ENCODE measurements around the gene NINJ1.

The NINJ1 gene

GRCh38 chr9:93100276-93100636 is 33.8 kb downstream of the NINJ1 start:
- DNase-seq (ENCODE audit: low spot score): no peak

DNA sequence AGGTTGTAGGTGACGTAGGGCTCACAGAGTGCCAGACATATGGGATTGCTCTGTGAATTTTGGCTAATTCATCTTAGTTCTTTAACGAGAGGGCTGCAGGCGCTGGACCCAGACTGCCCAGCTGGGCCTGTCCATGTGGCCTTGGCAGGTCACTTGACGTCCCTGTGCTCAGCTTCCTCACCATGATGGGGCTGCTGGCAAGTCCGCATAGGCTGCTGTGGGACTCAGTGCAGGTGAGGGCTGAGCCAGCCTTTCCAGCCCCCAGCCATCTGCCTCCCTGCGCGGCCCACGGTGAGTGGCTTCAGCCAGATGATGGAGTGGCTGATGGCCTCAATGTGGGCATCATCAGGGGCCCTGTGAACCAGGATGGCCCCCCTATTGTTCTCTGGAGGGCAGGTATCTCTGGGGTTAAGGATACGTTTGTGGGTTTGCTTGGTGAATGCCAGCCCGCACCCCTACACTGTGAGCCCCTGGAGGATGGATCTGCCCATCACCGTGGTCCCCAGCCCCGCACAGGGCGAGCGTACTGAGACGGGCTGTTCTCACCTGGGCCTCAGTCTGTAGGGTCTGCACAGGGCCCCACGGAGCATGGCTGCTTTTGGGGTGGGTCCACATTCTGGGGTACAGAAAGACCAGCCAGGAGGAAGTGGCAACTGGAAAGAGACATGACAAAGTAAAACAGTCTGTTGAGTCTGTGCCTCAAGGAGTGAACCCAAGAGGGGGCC is 34.3 kb downstream of the NINJ1 start:
- DNase-seq (ENCODE audit: low spot score): no peak

DNA sequence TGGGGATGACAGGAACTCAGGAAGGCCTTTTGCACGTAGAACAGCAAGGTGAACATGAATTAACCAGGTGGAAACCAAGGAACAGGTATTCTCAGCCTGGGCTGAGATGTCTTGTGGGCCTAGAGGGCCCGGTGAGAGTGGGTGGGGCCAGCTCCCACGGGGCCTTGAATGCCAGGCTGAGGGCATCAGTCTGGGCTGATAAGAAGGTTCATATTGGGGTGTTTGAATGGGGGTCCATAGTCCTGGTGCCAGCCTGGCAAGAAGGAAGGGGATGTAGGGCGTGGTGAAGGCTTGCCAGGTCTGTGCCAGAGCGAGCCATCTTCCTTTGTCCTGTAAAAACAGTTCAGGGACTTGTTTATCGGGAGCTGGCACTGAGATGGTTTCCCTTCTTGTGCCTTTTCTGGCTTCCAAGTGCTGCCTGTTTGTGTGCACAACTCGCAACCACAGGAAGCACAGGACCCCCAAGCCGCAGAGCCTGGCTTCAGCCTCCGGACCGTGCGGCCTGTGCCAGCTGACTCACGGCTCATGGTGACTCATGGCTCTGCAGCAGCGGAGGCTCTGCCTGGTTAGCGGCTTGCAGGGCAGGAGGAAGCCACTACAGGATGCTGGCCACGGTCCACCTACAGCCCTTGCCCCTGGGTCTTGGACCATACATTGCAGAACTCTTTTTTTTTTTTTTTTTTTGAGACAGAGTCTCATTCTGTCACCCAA is 35.7 kb downstream of the NINJ1 start:
- peak; percentile 71 for DNase-seq (ENCODE audit: low spot score)

DNA sequence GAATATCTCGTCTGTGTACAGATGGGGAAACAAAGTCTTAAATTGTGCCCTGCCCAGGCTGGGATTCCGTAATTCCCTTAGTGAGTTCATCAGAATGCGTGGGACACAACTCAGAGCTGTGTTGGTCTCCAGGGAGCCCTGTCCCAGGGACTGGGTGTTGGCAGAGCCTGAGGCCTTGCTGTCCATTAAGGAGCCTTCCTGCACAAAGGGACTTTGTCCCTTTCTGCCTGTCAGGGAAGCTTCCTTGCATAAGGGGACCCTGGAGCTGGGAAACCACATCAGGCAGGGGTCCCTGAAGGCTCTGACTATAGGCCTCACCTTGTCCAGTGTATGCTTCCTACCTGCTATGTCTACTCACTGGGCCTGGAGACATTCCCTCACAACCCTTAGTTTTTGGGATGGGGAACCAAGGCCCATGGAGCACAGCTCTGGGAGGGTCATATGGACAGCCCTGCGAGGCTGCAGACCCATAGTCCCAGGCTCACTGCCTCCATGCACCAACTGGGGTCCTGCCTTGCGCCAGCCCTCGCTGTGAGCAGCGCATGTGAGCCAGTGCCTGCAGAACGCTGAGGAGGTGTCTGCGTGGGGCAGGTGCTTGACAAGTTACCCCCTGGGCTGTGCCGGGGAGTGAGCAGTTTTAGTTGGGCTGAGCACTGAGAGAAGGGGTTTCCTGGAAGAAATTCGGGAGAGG is 36.4 kb downstream of the NINJ1 start:
- DNase-seq (ENCODE audit: low spot score): no peak

DNA sequence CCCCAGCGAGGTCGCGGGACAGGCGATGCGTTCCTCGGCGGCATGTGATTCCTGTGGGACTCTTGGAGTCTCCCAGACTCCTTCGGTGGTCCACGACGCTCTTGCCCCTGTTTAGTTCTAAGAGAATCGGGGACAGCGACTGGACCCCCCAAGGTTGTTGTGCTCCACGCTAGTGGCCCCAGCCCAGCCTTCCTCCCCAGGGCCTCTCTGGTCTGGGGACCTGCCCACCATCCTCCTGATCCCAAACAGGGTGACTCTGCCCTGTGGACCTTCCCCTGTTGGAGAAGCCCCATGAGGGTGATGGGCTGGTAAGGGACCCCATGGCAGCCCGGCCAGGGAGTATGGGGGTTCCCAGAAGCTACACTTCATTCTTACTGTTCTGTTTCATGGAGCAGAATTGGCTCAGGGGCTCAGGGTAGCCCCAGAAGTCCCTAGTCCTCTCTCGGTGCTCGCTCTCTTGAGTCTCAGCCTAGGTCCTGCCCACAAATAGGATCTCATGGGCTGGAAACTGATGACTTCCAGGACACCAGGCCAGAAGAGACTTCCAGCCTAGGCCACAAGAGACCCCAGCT is 37.2 kb downstream of the NINJ1 start:
- no peak for DNase-seq (ENCODE audit: low spot score)

DNA sequence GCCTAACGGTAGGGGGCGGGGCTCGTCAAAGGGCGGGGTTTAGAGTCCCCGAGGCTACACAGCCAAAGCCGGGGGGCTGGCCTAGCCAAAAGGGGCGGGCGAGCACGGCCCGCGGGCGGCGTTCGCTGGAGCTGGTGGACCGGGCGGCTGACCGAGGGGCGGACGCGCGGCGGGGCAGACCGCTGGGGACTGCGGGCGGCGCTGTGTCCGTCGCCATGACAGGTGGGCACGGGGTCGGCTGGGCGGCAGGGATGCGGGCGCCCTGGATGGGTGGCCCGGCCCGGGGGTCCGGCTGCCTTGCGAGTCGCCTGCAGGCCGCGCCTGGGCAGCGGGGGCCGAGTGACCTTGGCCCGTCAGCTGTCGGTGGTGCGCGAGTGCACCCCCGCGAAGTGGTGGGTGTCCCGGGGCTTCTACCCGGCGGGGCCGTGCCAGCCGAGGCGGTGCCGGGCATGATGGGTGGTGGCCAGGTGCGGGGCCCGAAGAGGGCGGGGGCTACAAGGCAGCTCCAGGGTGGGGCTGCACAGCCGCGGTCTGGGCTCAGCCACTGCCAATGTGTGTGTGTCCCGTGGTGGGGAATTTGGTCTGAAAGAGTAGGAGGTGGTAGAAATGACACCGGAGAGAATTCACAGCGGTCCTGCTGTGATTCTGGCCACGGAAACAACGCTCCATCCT is 37.8 kb downstream of the NINJ1 start, which contains the start of gene CARD19:
CARD19 (plus strand) TSS at position 87 of the 672 bp plus-strand sequence; CDS start at position 216, 129 bp downstream.
- peak; percentile 57 for DNase-seq (ENCODE audit: low spot score)

DNA sequence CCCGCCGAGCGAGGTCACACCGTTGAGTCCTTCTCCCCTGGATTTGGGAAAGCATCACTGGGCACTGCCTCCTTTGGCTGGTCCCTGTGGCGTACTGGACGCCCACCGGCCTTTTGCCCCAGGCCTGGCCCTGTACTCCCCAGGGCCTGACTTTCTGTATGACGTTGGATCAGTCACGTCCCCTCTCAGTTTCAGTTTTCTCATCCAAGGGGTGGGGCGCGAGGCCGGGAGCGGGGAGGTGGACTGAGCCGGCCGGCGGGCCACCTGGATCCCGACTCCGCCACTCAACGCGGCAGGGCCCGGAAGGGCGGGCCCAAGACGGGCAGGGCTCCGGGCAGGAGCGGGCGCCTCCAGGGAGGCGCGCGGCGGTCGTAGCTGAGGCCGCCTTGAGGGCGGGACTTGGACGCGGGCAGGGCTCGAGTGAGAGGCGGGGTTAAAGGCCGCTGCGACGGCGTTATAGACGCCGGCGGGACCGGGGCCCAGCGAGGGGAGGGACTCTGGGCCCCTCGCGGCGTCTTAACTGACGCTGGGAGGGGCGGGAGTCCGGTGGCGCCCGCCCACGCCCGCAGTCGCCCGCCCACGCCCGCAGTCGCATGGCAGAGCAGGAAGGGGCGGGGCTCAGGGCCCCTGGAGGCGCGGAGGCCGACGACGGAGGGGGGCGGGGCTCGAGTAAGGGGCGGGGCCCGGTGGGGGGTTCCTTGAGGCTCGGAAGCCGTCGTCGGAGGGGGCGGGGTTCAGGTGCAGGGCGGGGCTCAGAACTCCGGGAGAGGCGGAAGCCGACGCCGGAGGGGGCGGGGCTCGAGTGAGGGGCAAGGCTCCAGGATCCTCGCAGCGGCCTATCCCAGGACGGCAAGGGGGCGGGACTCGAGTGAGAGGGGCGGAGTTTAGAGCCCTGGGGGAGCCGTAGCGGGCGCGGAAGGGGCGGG is 38.6 kb downstream of the NINJ1 start:
- peak; percentile 98 for DNase-seq (ENCODE audit: low spot score)

- DNase-seq (ENCODE audit: low spot score): no peak
Observed at GRCh38 chr9:93094658-93095204, 39.3 kb downstream of the NINJ1 start.

DNA sequence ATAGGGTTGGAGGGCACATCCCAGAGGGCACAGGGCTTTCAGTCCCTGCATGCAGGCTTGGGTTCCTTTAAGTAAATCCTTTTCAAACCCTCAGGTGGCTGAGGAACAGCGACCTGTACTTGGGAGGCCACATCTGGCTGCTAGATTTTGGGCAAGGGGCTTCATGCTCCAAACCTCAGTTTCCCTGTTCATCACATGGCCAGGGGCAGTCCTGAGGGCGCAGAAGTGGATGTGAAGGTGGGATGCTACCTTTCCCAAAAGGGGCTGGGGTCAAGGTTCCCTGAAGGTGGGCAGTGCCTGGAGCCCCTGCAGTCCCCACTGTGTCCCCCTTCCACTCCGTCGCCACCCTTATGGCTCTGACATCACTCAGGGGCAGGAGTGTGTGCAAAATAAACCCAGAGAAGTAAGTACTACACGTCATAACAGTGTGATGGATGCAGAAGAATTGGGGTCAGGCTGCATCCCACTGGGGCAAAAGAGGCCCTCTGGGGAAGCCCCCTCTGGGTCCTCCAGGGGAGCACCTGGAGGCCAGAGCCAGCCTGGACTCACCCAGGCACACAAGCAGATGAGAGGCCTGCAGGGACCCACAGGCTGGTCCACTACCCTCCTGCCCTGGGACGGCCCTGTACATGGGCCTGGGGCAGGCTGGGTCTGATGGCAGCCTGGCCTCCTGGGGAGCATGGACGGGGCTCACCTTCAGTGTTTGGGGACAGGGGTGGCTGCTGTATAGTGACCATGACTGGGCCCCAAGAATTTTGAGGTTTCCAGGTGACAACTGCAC is 40.0 kb downstream of the NINJ1 start:
- DNase-seq (ENCODE audit: low spot score): no peak

DNA sequence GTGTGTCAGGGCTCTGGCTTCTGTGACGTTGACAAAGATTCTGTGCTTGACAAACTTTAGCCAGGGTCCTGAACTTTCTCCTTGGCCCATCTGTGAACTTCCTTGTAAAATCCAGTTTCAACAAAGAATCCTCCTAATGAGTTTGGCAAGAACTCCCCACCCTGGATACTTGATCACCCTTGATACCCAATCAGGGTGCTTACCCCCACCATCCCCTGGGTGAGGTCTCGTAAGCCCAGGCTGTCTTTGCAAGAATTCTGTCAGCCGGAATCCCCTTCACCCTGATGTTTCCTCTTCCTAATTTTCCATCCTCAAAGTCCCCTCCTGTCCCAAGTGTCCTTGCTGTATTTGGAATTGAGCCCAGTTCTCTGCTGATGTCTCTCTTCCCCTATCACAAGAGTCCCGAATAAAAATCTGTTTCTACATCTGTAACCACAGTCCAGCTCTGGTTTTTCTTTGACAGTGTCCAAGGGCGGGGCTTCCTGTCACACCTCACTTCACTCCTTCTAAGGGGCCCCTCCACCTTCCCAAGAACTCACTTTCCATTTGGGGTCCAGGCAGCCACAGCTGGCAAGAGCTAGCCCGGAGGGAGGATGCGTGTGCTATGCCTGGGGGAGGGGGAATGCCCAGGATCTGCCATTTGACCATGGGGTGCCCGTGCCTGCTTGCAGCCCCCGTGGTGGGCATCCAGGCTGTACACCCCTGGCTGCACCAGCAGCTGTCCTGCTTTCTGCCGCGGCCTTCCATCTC is 40.7 kb downstream of the NINJ1 start:
- DNase-seq (ENCODE audit: low spot score): no peak

DNA sequence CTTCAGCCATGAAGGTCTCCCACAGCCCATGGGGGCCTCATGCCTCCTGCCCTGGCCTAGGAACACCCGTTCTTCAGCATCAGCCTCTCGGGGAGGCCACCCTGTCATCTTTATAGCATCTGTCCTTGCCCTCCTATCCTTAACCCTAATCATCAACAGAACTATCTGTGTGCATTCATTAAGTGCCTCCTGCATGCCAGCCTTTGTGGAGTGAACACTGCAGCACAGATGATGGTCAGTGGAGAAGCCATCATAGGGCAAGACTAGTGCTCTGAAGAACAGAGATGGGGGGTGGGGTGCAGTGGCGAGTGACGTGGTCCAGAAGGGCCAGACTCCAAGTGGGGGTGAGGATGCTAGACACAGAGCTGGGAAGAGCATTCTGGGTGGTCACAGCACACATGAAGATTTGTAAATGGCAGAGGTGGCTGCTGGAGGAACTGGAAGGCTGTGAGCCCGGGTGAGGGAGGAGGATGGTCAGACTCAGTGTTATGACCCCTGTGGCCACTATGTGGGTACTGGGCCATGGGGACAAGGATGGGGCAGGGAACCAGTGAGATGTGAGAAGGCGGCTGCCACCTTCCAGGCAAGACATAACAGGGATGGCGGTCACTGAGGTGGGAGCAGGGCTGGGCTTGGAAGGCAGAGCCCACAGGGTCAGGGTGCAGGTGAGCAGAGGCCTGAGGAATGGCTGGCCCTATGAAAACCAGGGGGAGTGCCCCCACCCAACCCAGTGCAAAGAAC is 41.6 kb downstream of the NINJ1 start:
- no peak for DNase-seq (ENCODE audit: low spot score)

GRCh38 chr9:93091453-93092081 is 42.5 kb downstream of the NINJ1 start:
- DNase-seq (ENCODE audit: low spot score): peak; percentile 87

DNA sequence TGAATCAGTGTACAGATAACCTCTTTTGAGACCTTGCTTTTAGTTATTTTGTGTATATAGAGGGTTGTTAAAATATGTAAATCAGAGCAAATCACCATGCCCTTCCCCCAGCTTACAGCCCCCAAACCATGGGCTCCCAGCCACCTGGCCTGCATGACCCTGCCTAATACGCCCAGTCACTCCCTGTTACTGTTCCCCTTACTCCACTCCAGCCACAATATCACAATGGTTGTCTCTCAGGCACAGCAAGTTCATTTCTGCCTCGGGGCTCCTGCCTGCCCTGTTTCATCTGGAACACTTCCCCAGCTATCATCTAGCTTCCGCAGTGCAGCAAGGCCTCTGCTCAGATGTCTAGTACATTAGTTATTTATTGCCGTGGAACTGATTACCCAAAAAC is 43.0 kb downstream of the NINJ1 start:
- DNase-seq (ENCODE audit: low spot score): no peak

- DNase-seq (ENCODE audit: low spot score): no peak
Observed at GRCh38 chr9:93090091-93090655, 43.9 kb downstream of the NINJ1 start.

- DNase-seq (ENCODE audit: low spot score): no peak
Observed at GRCh38 chr9:93089481-93089991, 44.5 kb downstream of the NINJ1 start.

DNA sequence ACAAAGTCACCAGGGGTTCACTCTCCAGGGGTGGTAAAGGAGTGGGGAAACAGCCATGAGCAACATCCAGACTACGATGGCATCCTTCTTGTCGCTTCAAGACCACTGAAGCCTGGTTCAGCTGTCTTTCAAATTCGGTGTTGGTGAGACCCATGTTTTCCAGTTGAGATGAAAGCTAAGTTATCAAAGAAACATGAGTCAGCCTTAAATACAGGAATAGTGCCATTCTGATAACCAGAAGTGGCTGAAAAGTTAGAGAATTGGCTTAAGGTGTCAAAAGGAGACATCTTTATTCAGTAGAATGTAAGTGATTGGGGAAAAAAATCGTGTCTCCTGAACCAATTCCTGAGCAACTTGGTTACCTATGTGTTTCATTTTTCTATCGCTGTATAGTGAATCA is 45.0 kb downstream of the NINJ1 start:
- DNase-seq (ENCODE audit: low spot score): no peak

- no peak for DNase-seq (ENCODE audit: low spot score)
Observed at GRCh38 chr9:93088656-93089015, 45.4 kb downstream of the NINJ1 start.
